ENCODE data around the gene ADCY2.

The ADCY2 gene

DNA sequence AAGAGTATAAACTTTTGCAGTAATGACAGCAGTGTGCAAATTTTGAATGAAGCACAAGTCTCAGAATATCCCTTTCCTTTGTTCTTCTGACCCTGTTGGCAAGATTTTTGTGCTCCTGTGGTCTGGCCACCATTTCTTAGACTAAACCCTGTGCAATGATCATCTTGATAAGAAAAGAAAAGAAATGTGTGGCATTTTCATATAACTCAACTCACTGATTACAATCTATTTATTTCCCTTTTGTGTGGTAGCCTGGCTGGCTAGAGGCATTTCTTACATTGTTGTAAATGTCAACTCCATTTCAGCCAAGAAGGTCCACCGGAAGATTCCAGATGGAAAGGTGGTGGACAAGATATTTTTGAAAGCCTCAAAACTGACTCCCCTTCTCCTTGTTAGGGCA is 41.9 kb downstream of the ADCY2 start:
- DNase-seq (ENCODE audit: low read depth in 2 of 2): no peak

DNA sequence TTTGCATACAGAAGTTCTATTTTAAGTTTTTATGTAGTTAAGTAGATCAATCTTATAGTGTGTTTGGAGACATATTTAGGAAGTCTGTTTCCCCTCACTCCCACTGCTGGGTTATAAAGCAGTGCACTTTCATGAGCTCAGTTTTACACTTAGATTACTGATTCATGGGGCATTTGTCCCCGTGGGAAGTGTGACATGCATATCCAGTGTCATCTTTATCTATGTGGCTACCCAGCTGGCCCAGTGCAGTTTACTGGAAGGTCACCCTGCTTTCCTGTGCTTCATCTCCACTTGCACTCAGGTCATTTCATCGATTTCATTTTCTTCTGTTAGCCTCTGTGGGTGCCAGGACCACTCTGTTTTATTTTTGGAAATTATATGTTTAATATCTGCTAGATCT is 49.1 kb downstream of the ADCY2 start:
- no peak for DNase-seq (ENCODE audit: low read depth in 2 of 2)

DNA sequence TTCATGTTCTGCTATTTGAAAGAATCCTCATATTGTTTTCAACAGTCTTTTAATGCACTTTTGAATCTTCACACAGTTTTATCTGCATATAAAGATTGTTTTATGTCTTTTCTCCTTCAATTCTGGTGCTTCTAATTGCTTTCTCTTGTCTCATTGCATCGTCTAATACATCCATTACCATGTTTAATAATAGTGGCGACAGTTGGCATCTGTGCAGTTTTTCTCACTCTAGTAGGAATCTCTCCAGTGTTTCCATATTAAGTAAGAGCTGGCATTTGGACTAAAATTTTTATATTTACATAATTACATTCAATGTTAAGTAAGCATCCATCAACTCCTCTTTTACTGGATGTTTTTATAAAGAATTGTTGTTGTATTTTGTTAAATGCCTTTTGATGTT is 49.9 kb downstream of the ADCY2 start:
- DNase-seq (ENCODE audit: low read depth in 2 of 2): no peak

DNA sequence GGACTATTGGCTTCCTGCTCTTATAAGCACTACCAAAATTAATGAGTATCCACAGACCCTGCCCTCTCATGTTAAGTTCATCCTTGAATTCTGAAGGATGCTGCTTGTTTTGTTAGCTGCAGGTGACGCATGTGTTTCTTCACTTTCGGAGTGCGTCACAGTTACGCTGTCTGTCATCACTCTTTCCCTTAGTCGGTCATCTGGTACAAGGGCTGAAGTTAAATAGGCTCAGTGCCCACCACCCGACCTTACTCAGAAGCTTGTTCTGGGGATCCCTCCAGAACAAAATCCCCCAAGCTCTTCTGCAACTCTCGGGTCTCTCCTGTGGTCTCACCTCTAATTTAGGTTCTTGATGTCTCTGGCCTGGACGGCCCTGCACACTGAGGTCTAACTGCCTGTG is 51.0 kb downstream of the ADCY2 start:
- DNase-seq (ENCODE audit: low read depth in 2 of 2): no peak

DNA sequence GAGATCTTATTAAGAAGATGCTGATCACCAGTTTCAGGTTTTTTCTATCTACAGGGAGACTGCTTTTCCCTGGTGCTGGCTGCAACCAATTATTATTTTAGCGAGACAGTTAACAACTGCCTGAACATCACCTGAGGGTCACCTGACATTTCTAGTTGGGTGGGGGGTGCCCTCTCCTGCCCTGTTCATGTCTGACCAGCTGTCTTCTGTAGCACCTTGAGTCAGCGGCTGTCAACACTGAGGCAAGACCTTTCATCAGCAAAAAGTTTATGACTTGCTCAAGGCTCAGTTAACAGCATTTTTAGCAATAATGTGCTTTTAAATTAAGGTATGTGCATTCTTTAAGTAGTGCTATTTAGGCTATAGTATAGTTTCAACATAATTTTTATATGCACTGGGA is 58.0 kb downstream of the ADCY2 start:
- DNase-seq (ENCODE audit: low read depth in 2 of 2): no peak

DNA sequence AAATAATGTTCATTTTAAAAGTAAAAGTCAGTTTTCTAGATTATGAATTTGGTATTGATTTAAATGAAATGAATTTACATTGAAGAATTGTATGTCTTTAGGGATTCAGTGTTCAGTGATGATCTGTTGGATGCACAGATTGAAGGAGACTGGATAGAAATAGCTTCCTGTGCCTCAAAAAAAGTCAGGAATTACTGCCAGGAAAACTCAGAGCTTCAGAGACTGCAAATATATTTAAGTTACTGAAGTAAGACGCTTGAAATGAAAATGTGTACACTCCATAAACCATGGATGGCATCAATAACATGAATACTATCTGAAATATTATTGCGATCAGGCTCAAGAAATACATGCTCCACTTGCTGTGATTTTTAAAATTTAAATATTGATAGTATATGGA is 60.3 kb downstream of the ADCY2 start:
- no peak for DNase-seq (ENCODE audit: low read depth in 2 of 2)

DNA sequence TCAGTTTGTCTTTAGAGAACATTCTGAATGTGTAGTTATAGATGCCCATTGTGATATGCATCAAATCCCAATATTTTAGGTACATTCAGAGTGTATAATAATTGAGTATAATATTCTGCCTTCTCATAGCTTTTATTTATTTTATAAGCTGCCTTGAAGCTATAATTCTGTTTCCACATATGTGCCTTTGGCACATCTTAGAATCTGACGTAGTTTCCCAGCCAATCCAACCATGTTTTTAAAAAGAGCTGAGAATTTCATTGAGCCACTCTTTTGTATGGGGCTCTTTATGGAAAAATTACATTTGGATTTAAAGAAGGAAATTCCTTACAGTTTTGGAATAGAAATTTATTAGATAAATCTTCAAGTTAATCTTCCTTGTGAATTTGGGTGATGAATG is 65.4 kb downstream of the ADCY2 start:
- DNase-seq (ENCODE audit: low read depth in 2 of 2): no peak

DNA sequence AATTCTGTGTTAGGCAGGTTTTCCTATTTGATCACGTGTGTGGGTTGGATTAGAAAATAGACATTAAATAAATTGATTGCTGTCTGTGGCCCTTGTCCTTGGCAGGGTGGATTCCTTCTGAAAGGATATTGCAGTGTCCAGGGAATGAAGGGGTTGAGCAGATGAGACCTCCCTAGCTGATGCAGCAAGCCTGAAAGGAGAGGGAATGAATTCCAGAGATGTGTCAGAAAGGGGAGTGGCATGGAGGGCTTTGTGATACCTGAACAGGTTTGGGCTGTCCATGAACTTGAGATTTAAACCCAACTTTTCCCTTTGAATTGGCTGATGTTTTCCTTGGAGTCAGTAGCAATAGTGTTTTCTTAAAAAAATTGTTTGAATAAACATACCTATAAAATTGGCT is 66.8 kb downstream of the ADCY2 start:
- DNase-seq (ENCODE audit: low read depth in 2 of 2): no peak

DNA sequence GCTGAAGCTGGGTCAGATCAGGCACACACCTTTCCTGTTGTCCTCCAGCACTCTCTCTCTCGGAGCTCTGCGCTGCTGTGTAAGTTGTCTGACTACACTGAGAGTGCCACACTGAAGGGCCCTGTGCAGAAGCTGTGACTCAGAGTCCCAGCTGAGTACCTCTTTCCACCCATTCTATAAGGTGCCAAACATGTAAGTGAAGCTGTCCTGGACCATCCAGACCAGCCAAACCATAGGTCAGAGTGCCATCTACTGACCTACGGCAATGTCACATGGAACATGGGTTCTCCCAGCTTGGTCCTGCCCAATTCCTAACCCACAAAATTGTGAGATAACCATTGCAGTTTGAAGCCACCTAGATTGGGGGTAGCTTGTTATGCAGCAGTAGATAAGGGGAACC is 68.2 kb downstream of the ADCY2 start:
- no peak for DNase-seq (ENCODE audit: low read depth in 2 of 2)

DNA sequence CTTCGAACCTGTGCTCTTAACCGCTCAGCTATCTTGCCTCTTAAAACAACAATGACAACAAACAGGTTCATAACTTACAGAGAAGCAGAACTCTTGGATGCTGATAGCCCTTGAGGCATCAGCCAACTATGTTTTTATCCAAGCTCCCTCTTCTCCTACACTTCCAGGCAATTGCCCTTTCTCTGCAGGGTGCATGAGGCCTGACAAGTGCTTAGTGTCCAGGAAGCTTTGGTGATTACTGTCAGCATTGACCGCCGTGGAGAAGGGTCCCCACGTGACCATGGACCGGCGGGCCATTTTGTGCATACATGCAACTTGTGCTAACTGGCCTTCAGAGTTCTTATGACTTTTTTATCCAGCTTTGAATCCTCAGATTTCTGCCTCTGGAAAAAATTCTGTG is 71.2 kb downstream of the ADCY2 start:
- DNase-seq (ENCODE audit: low read depth in 2 of 2): no peak

DNA sequence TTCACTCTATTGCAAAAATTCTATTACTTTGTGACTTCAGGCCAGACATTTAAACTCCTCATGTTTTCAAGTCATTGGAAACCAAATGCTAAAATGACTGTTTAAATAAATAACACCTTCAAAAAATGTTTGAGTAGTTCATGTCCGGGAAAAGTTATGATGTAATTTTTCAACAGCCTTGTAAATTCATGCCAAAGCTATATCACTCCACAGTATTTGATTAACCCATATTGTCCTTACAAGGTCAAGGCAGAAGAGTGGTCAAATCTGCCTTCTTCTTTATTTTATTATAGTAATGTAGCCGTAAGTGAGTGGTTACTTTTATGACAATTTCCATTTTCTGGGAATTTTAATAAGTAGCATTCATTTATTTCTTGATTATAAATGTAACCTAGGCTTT is 72.8 kb downstream of the ADCY2 start:
- no peak for DNase-seq (ENCODE audit: low read depth in 2 of 2)

DNA sequence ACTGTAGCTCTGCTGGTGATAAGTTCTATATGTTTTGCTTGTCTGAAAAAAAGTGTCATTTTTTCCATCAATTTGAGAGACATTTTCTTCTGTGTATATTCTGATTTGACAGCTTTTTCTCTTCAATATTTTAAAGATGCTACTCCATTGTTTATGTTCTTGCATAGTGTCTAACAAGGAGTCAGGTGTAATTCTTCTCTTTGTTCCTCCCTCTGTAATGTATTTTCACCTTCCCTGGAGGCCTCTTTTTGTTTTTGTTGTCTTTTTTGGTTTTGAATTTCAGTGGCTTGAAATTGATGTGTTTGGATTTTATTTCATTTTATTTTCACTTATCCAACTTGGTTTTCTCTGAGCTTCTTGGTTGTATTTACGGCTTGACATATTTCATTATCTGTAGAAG is 75.8 kb downstream of the ADCY2 start:
- DNase-seq (ENCODE audit: low read depth in 2 of 2): no peak

DNA sequence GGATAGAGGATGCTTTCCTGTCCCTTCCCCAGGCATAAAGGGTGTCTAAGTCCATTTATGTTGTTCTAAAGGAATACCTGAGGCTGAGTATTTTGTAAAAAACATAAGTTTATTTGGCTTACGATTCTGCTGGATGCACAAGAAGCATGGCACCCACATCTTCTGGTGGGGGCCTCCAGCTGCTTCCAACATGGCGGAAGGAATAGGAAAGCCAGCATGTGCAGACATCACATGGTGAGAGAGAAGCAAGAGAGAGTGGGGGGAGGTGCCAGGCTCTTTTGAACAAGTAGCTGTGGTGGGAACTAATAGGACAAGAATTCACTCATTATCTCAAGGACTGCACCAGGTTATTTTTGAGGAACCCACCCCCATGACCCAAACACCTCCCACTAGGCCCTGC is 77.2 kb downstream of the ADCY2 start:
- DNase-seq (ENCODE audit: low read depth in 2 of 2): no peak

DNA sequence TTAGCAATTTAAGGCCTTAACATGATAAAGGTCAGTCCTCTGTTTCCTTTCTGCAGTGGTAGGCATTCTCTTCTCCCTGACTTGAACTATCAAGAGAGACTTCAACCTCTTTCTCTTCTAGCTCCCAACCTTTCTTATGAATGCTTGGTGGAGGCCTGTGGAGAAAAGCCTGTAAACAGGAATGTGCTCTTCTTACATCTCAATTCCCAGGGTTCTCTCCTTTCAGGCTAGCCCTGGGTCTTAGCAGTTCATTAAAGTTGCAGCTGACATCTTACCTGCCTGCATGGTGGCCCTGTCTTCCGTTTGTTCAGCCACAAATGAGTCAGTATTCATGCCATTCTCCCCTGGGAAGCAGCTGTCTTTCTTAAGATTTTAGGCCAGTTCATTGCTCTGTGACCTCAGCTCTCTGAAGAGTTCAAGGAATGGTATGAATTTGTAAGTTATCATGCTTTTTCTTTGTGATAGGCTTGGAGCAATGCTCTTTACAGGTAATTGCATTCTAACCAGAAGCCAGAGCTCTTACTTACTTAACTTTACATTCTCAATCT is 77.8 kb downstream of the ADCY2 start:
- DNase-seq (ENCODE audit: low read depth in 2 of 2): no peak

DNA sequence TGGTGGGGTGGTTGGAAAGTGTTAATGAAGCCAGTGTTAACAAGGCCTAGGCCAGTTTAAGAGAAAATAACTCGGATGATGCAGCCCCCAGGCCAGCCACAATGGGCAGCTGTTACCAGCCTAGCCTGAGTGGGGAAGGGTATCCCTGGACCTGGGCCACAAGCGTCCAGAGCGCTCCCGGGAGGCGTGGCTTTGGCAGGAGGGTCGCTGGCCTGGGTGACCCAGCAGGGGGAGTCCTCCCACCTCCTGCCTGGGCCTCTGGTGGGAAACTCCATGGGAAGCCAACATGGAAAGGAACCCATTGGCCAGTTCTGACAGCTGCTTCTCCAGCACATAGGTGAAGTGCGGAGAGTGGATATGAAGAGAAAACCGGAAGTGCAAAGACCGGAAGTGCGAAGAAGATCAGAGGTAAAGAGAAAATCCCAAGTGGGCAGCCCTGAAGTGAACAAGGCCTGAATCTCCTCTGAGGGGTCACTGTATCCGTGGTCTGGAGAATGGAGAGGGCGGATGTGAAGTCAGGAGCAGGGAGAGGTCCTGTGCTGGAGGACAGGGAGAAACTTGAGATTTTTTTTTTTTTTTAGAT is 79.0 kb downstream of the ADCY2 start:
- no peak for DNase-seq (ENCODE audit: low read depth in 2 of 2)

DNA sequence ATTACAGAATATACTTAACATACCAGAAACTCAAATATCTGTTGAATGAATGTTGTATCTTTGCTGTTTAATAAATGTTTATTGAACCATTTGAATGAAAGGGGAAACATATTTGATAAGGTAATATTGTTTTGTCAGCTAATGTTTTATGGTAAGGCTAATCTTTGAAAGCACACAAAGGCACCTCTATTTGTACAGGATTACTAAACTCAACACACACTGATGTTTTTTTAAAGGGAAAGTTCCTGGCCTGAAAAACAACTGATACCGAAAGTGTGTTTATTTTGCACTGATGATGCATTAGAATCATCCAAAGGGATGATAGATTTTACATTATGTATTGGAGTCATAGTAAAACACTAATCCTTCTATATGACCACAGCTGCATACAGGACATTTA is 82.5 kb downstream of the ADCY2 start:
- no peak for DNase-seq (ENCODE audit: low read depth in 2 of 2)

DNA sequence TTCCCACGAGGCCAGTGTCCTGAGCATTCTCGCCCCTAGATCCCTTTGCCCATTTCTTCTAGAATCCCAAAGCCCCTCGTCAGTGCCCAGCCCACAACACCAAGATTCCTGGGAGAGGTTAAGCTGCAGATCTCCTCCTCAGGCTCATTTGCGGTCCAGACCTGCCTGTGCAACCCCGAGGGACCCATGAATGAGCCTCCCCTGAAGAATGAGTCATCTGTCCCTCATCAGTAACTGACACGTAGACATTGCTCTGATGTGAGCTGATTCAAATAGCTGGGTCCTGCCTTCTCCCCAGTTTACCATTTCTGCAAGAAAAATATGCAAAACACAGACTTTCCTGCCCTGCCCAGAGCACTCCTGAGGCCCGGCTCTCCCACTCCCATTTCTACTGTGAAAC is 92.8 kb downstream of the ADCY2 start:
- no peak for DNase-seq (ENCODE audit: low read depth in 2 of 2)

DNA sequence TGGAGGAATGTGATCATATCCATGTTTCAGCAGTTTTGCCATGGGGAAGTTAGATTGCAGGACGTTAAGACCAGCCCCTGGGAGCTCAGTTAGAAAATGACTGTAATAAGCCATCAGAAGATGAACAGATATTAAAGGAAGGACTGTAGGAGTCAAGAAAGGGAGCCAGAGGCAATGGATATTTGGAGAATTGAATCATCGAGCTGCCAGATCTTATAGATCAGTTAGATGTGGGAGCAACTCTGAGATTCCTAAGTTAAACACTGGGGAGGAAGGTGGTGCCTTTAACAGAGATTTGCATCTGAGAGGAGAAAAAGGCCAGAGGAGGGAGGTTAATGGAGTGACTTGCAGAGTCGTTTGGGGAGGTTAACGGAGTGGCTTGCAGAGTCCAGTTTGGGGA is 96.4 kb downstream of the ADCY2 start:
- DNase-seq (ENCODE audit: low read depth in 2 of 2): no peak

DNA sequence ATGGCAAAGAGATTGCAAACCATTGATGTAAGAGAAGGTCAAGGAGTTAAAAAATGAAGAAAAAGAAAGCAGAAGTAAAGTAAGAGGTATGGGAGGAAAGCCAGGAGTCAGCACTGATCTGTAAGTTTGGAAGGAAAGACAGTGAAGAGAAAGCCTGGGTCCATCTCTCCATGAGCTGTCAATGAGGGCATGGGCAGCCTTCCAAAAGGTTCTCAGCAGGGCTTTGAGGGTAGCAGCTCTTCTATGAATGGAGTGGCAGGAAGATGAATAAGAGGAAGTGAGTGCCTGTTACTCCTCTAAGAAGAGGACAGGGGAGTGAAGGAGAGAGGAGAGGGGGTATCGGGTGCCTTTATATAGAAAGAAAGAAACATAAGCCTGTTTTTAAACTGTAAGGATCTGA is 97.1 kb downstream of the ADCY2 start:
- DNase-seq (ENCODE audit: low read depth in 2 of 2): no peak

DNA sequence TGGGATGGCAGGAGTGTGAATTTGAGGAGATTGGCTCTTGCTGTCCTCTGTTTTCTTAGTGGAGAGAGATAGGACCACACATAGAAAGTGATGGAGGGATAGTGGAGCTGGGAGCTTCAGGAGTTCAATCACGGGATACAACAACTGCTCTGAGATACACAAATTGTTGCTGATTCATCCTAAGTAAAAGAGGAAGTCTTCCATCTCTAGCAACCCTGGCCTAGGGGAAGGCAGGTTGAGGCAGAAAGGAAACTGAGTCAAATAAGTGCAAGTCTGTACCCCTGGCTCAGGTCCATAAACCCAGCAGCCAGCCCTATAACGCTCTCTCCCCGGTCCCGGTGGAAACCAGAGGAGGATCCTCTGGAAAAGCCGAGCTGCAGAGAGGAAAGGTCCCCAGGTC is 97.7 kb downstream of the ADCY2 start:
- DNase-seq (ENCODE audit: low read depth in 2 of 2): no peak

DNA sequence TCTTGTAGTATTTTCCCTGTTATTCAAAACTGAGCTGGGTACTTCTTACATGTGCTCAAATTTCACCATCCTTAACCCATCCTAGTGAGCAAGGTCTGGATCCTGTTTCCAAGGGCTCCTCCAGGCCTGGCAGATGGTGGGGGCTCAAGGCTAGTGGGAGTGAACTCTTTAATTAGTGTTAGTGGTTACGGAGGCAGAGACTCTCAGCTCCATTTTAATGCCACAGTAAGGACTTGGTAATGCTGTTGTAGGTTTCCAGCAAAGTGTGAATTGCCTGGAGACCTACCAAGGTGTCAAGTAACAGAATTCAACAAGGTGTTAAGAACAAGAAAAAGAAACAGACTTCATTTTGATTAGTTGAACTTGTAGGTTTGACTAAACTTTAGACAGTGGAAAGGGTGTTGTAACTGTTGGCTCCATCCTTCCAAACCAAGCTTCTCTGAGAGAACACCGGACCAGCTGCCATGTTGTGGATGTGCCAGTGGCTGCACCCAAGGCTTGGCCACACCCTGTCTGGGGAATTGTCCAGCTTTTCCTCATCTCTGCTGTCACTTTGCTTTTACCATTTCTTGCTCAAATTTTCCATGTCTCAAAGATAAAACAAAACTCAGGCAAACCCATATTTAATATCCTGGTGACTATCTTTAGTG is 98.7 kb downstream of the ADCY2 start:
- no peak for DNase-seq (ENCODE audit: low read depth in 2 of 2)

DNA sequence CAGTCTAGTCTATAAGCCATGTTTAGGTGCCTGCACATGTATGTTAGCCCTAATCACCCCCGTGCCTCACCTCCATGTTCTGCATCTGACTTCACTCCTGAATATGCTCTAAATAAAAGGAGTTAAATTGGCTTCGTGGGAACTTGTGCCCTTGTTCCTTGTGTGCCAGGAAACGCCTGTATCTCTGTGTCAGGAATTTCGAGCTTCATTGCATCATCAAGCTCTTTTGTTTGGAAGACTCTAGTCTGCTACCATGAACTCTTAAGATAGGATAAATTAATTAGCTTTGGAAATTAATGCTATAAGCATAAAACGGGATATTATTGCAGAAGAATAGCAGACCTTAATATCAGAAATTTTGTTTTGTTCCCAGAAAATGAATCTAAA is 99.2 kb downstream of the ADCY2 start:
- DNase-seq (ENCODE audit: low read depth in 2 of 2): no peak

DNA sequence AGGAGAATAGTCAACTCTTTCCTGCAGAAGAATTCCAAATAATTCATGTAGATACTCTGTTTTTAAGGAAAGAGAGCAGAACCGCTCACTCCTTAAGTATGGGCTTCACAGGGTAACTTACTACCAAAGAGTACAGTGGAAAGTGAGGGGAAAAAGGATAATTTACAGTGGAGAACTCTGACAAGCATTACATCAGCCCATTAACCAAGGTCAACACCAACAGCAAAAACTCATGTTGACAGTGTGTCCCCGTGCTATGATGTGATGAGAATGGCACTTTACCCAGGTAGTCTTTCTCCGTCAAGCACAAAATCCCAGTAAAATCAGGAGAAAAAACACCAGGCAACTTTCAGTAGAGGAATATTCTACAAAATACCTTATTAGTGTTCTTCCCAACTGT is 104.3 kb downstream of the ADCY2 start:
- no peak for DNase-seq (ENCODE audit: low read depth in 2 of 2)

DNA sequence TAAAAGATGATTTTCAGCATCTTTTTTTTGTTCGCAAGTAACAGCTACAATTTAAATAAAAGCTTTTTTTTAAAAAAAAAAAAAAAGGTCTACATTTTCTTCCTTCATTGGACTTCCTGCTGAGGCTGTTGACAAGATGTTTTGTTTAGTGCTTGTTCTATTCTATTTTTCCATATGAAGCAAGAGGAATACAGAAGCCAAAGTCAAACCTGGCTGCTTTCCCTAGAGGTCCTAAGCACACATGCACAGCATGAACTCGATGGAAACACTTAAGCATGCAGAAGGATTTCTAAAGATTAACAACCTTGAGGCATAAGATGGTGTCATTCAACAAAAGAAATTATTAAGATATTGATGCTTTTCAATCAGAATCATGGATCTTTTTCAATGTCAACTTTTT is 105.1 kb downstream of the ADCY2 start:
- DNase-seq (ENCODE audit: low read depth in 2 of 2): no peak
